ENCODE measurements around the gene IGSF5.

- TF ChIP-seq CTCF (conservative IDR thresholded peaks at IDR 0.05; ENCODE audit: low read depth, low read length), result no peak
- TF ChIP-seq EZH2 (IDR thresholded peaks at IDR 0.05; ENCODE audit: borderline replicate concordance, low read depth, low read length, poor library complexity, severe bottlenecking), result no peak
These were observed 29.2 kb downstream of the IGSF5 start for GRCh38 chr21:39774227-39774626.
